HepG2 (cell line): ENCODE results near the gene ZFP69B. TPM values are rescaled to one million over a fixed set of nuclear protein-coding genes. Genes with fewer than 3 reads are reported as not detected.

ENCODE experiments used
- ARID4A ChIP-seq: sonication (generic); formaldehyde crosslinking; IDR thresholded peaks from 2 replicates; pipeline ENCODE4 v1.5.0; 2020; ENCODE audit warnings: mild to moderate bottlenecking, missing genetic modification reagents, borderline replicate concordance
- BRD4 ChIP-seq: sonication (generic); formaldehyde crosslinking; IDR thresholded peaks from 2 replicates; pipeline ENCODE4 v1.4.0; 2020; ENCODE audit warnings: missing genetic modification reagents
- ESRRA ChIP-seq: sonication (generic); formaldehyde crosslinking; IDR thresholded peaks from 2 replicates; pipeline ENCODE4 v1.5.1; 2020; ENCODE audit warnings: mild to moderate bottlenecking, low read depth, missing genetic modification reagents
- JUNB ChIP-seq: sonication (generic); formaldehyde crosslinking; IDR thresholded peaks from 2 replicates; pipeline ENCODE4 v1.8.0; 2022; ENCODE audit warnings: missing genetic modification reagents, mild to moderate bottlenecking, borderline replicate concordance
- MXD1 ChIP-seq: sonication (generic); formaldehyde crosslinking; IDR thresholded peaks from 2 replicates; pipeline ENCODE4 v1.4.0; 2020; ENCODE audit warnings: mild to moderate bottlenecking, missing genetic modification reagents
- MXD3 ChIP-seq: IDR thresholded peaks from 2 replicates; pipeline ENCODE4 v1.6.1; 2016; ENCODE audit warnings: mild to moderate bottlenecking, missing biosample characterization, missing genetic modification reagents
- NR0B2 ChIP-seq: sonication (generic); formaldehyde crosslinking; IDR thresholded peaks from 2 replicates; pipeline ENCODE4 v1.4.0; 2020; ENCODE audit warnings: mild to moderate bottlenecking, missing genetic modification reagents
- PAWR ChIP-seq: sonication (generic); formaldehyde crosslinking; IDR thresholded peaks from 2 replicates; pipeline ENCODE4 v1.4.0; 2020; ENCODE audit warnings: missing genetic modification reagents, mild to moderate bottlenecking, borderline replicate concordance
- PRDM10 ChIP-seq: sonication (generic); formaldehyde crosslinking; IDR thresholded peaks from 2 replicates; pipeline ENCODE4 v1.4.0; 2020; ENCODE audit warnings: low read depth, missing genetic modification reagents
- REPIN1 ChIP-seq: sonication (generic); formaldehyde crosslinking; IDR thresholded peaks from 2 replicates; pipeline ENCODE4 v1.8.0; 2022; ENCODE audit warnings: missing genetic modification reagents, low read depth, mild to moderate bottlenecking, borderline replicate concordance
- SMAD9 ChIP-seq: sonication (generic); formaldehyde crosslinking; IDR thresholded peaks from 2 replicates; pipeline ENCODE4 v1.5.1; 2020; ENCODE audit warnings: mild to moderate bottlenecking, missing genetic modification reagents
- ZNF12 ChIP-seq: sonication (generic); formaldehyde crosslinking; IDR thresholded peaks from 2 replicates; pipeline ENCODE4 v1.5.0; 2020; ENCODE audit warnings: missing genetic modification reagents
- ZNF20 ChIP-seq: sonication (generic); formaldehyde crosslinking; IDR thresholded peaks from 2 replicates; pipeline ENCODE4 v1.4.0; 2020; ENCODE audit warnings: mild to moderate bottlenecking, moderate library complexity, missing genetic modification reagents
- ZNF251 ChIP-seq: sonication (generic); formaldehyde crosslinking; IDR thresholded peaks from 2 replicates; pipeline ENCODE4 v1.9.0; 2021; ENCODE audit warnings: mild to moderate bottlenecking, missing genetic modification reagents
- ZNF431 ChIP-seq: sonication (generic); formaldehyde crosslinking; IDR thresholded peaks from 2 replicates; pipeline ENCODE4 v1.9.0; 2022; ENCODE audit warnings: missing genetic modification reagents, low read depth, mild to moderate bottlenecking, borderline replicate concordance
- ZNF501 ChIP-seq: sonication (generic); formaldehyde crosslinking; IDR thresholded peaks from 2 replicates; pipeline ENCODE4 v1.5.1; 2020; ENCODE audit warnings: mild to moderate bottlenecking, moderate library complexity, missing genetic modification reagents
- ZNF550 ChIP-seq: sonication (generic); formaldehyde crosslinking; IDR thresholded peaks from 2 replicates; pipeline ENCODE4 v1.4.0; 2020; ENCODE audit warnings: mild to moderate bottlenecking, missing genetic modification reagents, borderline replicate concordance
- ZNF569 ChIP-seq: sonication (generic); formaldehyde crosslinking; IDR thresholded peaks from 2 replicates; pipeline ENCODE4 v1.5.0; 2020; ENCODE audit warnings: mild to moderate bottlenecking, missing genetic modification reagents, moderate library complexity, borderline replicate concordance
- ZNF572 ChIP-seq: sonication (generic); formaldehyde crosslinking; IDR thresholded peaks from 2 replicates; pipeline ENCODE4 v1.5.1; 2020; ENCODE audit warnings: mild to moderate bottlenecking, missing genetic modification reagents
- polyA plus RNA-seq, 8 experiments: library from polyadenylated mRNA; depleted of rRNA in 3 of 8; stranded (reverse) in 7 of 8; unstranded in 1 of 8; fragments of >200 nt; fragmentation: Illumina TruSeq in 4 of 8; extraction: Trizol in 4 of 8; gene quantifications; 2 replicates each; pipeline versions ENCODE4 v1.2.1 to v1.2.3, GENCODE V29; 2011 to 2016; ENCODE audit warnings: low read depth in 4 of 8, missing spikeins in 1 of 8, mixed read lengths in 1 of 8; ENCODE audit not compliant: insufficient read depth in 1 of 8
- total RNA-seq, 5 experiments: library from RNA; depleted of rRNA; stranded (reverse); fragments of >200 nt; fragmentation: Illumina TruSeq; extraction: Trizol; gene quantifications; 2 replicates each; pipeline ENCODE4 v1.2.3, GENCODE V29; 2016; ENCODE audit warnings: low read depth in 1 of 5

ZFP69B gene
- total and polyA plus RNA-seq, 2 of the 13 experiments (the other 11 are each of a cell fraction or from before 2014, with no cell fraction given), result 4.6 to 7.7 TPM

GRCh38 chr1:40449684-40450494 lies at the start of gene ZFP69B (continued):
- TF ChIP-seq ARID4A (CRISPR knock-in tag), result peak; percentile 91
- TF ChIP-seq ZNF20 (CRISPR knock-in tag), result no peak
- no peak for TF ChIP-seq ZNF572 (CRISPR knock-in tag)
- no peak for TF ChIP-seq PAWR (CRISPR knock-in tag)
- no peak for TF ChIP-seq ZNF431 (CRISPR knock-in tag)
- TF ChIP-seq BRD4 (CRISPR knock-in tag), result peak; percentile 84; the same call in 1 of the 2 replicates
- peak; percentile 96 for TF ChIP-seq NR0B2 (CRISPR knock-in tag)
- peak; percentile 65; the same call in 1 of the 2 replicates for TF ChIP-seq ESRRA (CRISPR knock-in tag)
- peak; percentile 73 for TF ChIP-seq ZNF501 (CRISPR knock-in tag)
- 0 out of 2 replicates have a peak, but pooled peaks have one; percentile 73 for TF ChIP-seq ZNF550 (CRISPR knock-in tag)
- no peak for TF ChIP-seq ZNF569 (CRISPR knock-in tag)
- TF ChIP-seq ZNF12 (CRISPR knock-in tag), result peak; percentile 57; the same call in 1 of the 2 replicates
- no peak for TF ChIP-seq SMAD9
- peak; percentile 85; the same call in 1 of the 2 replicates for TF ChIP-seq MXD3 (CRISPR knock-in tag)
- TF ChIP-seq ZNF251 (CRISPR knock-in tag), result no peak
- TF ChIP-seq PRDM10, result no peak
- no peak for TF ChIP-seq JUNB (CRISPR knock-in tag)
- peak; percentile 60; the same call in 1 of the 2 replicates for TF ChIP-seq REPIN1 (CRISPR knock-in tag)
- peak; percentile 91 for TF ChIP-seq MXD1 (CRISPR knock-in tag)
